ENCODE results near the gene HADHA. TPM values are rescaled to one million over a fixed set of nuclear protein-coding genes. Genes with fewer than 3 reads are reported as not detected.
A peak's percentile ranks its signal among the peaks of the same experiment; 100 is the strongest.

Gene HADHA
- total RNA-seq, 2 experiments from 2014 or later: 126 to 150 TPM

DNA sequence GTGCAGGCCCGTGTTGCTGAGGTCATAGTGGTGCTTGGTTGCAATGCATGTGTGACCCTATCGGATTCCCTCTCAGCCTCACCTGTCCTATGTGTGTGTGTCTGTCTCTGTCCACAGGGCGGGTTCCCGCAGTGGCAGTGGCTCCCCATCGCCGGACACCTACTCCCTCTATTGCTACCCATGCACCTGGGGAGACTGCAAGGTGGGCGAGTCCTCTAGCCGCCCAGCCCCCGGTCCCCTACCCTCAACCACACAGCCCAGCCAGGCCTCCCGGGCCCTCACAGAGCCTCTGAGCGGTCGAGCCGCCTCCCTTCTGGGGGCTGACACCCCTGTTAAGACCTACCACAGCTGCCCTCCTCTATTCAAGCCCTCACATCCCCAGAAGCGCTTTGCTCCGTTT lies 57.3 kb downstream of the HADHA start:
- POLR2A ChIA-PET: no interaction called here
- CTCF ChIA-PET (ENCODE audit: unreplicated experiment): no interaction called here
- TF ChIP-seq EZH2phosphoT487 (IDR thresholded peaks at IDR 0.05; ENCODE audit: borderline replicate concordance, low read depth, low read length): no peak
- TF ChIP-seq, protein P1, sequence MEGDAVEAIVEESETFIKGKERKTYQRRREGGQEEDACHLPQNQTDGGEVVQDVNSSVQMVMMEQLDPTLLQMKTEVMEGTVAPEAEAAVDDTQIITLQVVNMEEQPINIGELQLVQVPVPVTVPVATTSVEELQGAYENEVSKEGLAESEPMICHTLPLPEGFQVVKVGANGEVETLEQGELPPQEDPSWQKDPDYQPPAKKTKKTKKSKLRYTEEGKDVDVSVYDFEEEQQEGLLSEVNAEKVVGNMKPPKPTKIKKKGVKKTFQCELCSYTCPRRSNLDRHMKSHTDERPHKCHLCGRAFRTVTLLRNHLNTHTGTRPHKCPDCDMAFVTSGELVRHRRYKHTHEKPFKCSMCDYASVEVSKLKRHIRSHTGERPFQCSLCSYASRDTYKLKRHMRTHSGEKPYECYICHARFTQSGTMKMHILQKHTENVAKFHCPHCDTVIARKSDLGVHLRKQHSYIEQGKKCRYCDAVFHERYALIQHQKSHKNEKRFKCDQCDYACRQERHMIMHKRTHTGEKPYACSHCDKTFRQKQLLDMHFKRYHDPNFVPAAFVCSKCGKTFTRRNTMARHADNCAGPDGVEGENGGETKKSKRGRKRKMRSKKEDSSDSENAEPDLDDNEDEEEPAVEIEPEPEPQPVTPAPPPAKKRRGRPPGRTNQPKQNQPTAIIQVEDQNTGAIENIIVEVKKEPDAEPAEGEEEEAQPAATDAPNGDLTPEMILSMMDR (conservative IDR thresholded peaks at IDR 0.05; ENCODE audit: low read length): no peak
- no TSS peak for BruUV-seq (replicated peaks)
- no peak overlapping the region for H3K4me3 ChIP-seq (ENCODE audit: low read depth, low read length, poor library complexity, severe bottlenecking)
- H3K36me3 ChIP-seq (ENCODE audit: insufficient read depth, low read length): peaks cover 19% of the 10 kb centered on the region
- no peaks in the 10 kb centered on the region for H3K9me2 ChIP-seq (ENCODE audit: insufficient read depth, low read length)
- H3K27ac ChIP-seq (ENCODE audit: low read depth, low read length, poor library complexity, severe bottlenecking): no peak overlapping the region
- no peaks in the 10 kb centered on the region for H3K79me2 ChIP-seq (ENCODE audit: insufficient read depth, low read depth, low read length)
- H3K4me2 ChIP-seq (ENCODE audit: low read length): no peak overlapping the region
- no peak overlapping the region for H2AFZ ChIP-seq (ENCODE audit: low read length)
- H3K4me1 ChIP-seq (ENCODE audit: insufficient read depth, low read length, poor library complexity, severe bottlenecking): no peaks in the 10 kb centered on the region
- DNase-seq (ENCODE audit: low spot score): no peak
- no peaks in the 10 kb centered on the region for H3K9me3 ChIP-seq (ENCODE audit: low read length)
- intact Hi-C loops (cut with micrococcal nuclease; ENCODE audit: unreplicated experiment): no loop called here
- H4K20me1 ChIP-seq (ENCODE audit: insufficient read depth, low read length): no peaks in the 10 kb centered on the region

GRCh38 chr2:26185954-26186770 lies 58.3 kb downstream of the HADHA start:
- intact Hi-C loops (cut with micrococcal nuclease; ENCODE audit: unreplicated experiment): no loop called here
- no peak overlapping the region for H2AFZ ChIP-seq (ENCODE audit: low read length)
- no peaks in the 10 kb centered on the region for H3K4me1 ChIP-seq (ENCODE audit: insufficient read depth, low read length, poor library complexity, severe bottlenecking)
- TF ChIP-seq, protein P1 (conservative IDR thresholded peaks at IDR 0.05; ENCODE audit: low read length): no peak
- TF ChIP-seq EZH2phosphoT487 (IDR thresholded peaks at IDR 0.05; ENCODE audit: borderline replicate concordance, low read depth, low read length): no peak
- no peak for DNase-seq (ENCODE audit: low spot score)
- H3K36me3 ChIP-seq (ENCODE audit: insufficient read depth, low read length): peaks cover 9% of the 10 kb centered on the region; the same call in 1 of the 2 replicates
- no peak overlapping the region for H3K4me3 ChIP-seq (ENCODE audit: low read depth, low read length, poor library complexity, severe bottlenecking)
- H3K27ac ChIP-seq (ENCODE audit: low read depth, low read length, poor library complexity, severe bottlenecking): no peak overlapping the region
- H3K9me3 ChIP-seq (ENCODE audit: low read length): no peaks in the 10 kb centered on the region
- POLR2A ChIA-PET: no interaction called here
- H3K79me2 ChIP-seq (ENCODE audit: insufficient read depth, low read depth, low read length): no peaks in the 10 kb centered on the region
- CTCF ChIA-PET (ENCODE audit: unreplicated experiment): no interaction called here
- no peak overlapping the region for H3K4me2 ChIP-seq (ENCODE audit: low read length)
- no TSS peak for BruUV-seq (replicated peaks)
- no peaks in the 10 kb centered on the region for H3K9me2 ChIP-seq (ENCODE audit: insufficient read depth, low read length)
- H4K20me1 ChIP-seq (ENCODE audit: insufficient read depth, low read length): no peaks in the 10 kb centered on the region

GRCh38 chr2:26185304-26185928 lies 59.0 kb downstream of the HADHA start:
- Histone ChIP-seq H2AFZ (ENCODE audit: low read length) (no peak overlapping the region), H3K4me2 (ENCODE audit: low read length) (peak overlapping the region; percentile 66; the same call in 1 of the 2 replicates), H3K4me1 (ENCODE audit: insufficient read depth, low read length, poor library complexity, severe bottlenecking) (no peaks in the 10 kb centered on the region), H3K4me3 (ENCODE audit: low read depth, low read length, poor library complexity, severe bottlenecking) (peak overlapping the region; percentile 27), H4K20me1 (ENCODE audit: insufficient read depth, low read length) (no peaks in the 10 kb centered on the region), H3K36me3 (ENCODE audit: insufficient read depth, low read length) (peaks cover 2% of the 10 kb centered on the region; the same call in 1 of the 2 replicates), H3K27ac (ENCODE audit: low read depth, low read length, poor library complexity, severe bottlenecking) (no peak overlapping the region), H3K9me3 (ENCODE audit: low read length) (no peaks in the 10 kb centered on the region), H3K9me2 (ENCODE audit: insufficient read depth, low read length) (no peaks in the 10 kb centered on the region), H3K79me2 (ENCODE audit: insufficient read depth, low read depth, low read length) (no peaks in the 10 kb centered on the region)
- DNase-seq (ENCODE audit: low spot score): no peak
- ChIA-PET CTCF (ENCODE audit: unreplicated experiment) (no interaction called here), POLR2A (no interaction called here)
- no TSS peak for BruUV-seq (replicated peaks)
- intact Hi-C loops (cut with micrococcal nuclease; ENCODE audit: unreplicated experiment): no loop called here
- TF ChIP-seq, protein P1 (conservative IDR thresholded peaks at IDR 0.05; ENCODE audit: low read length): no peak
- no peak for TF ChIP-seq EZH2phosphoT487 (IDR thresholded peaks at IDR 0.05; ENCODE audit: borderline replicate concordance, low read depth, low read length)

All from OCI-LY7 (cell line).